Activated CD4-positive, alpha-beta T cell treated with anti-CD3 and anti-CD28 coated beads, Interleukin-2, Interleukin-6, amounts not matched to agents 100 ng/mL and 50 ng/mL, durations not matched to agents 16 hours and 8 hours (primary cell): ENCODE measurements around the gene ZNF346.
"Not testable (repeated sequence)": the region's sequence is repeated elsewhere in the genome, so short reads cannot be mapped to it uniquely, and the experiment has no call there.

Experiments
- DNase-seq: peaks from one replicate; pipeline ENCODE4 v3.0.0-alpha.2; 2020

Gene ZNF346

GRCh38 chr5:177015156-177015555 lies 7.3 kb upstream of the ZNF346 start:
- DNase-seq: no peak

GRCh38 chr5:177018341-177018740 lies 4.2 kb upstream of the ZNF346 start:
- DNase-seq: no peak

- DNase-seq: no peak
Measured at GRCh38 chr5:177020033-177020432, 2.5 kb upstream of the ZNF346 start.

GRCh38 chr5:177023303-177023664 lies 788 bp downstream of the ZNF346 start:
- peak; percentile 19 for DNase-seq

- peak; percentile 8 for DNase-seq
Measured at GRCh38 chr5:177024559-177024958, 2.1 kb downstream of the ZNF346 start.

- DNase-seq: no peak
Measured at GRCh38 chr5:177025101-177025601, 2.7 kb downstream of the ZNF346 start.

- DNase-seq: no peak
Measured at GRCh38 chr5:177027665-177028064, 5.2 kb downstream of the ZNF346 start.

- DNase-seq: no peak
Measured at GRCh38 chr5:177029498-177029897, 7.0 kb downstream of the ZNF346 start.

GRCh38 chr5:177035976-177036375 lies 13.5 kb downstream of the ZNF346 start:
- no peak for DNase-seq

GRCh38 chr5:177036443-177036842 lies 13.9 kb downstream of the ZNF346 start:
- no peak for DNase-seq

GRCh38 chr5:177036921-177037320 lies 14.4 kb downstream of the ZNF346 start:
- DNase-seq: no peak

- DNase-seq: no peak
Measured at GRCh38 chr5:177040814-177041420, 18.4 kb downstream of the ZNF346 start.

GRCh38 chr5:177041936-177042335 lies 19.4 kb downstream of the ZNF346 start:
- no peak for DNase-seq

GRCh38 chr5:177043114-177043513 lies 20.6 kb downstream of the ZNF346 start:
- no peak for DNase-seq

GRCh38 chr5:177043958-177044357 lies 21.5 kb downstream of the ZNF346 start:
- no peak for DNase-seq

GRCh38 chr5:177044641-177045040 lies 22.1 kb downstream of the ZNF346 start:
- DNase-seq: no peak

GRCh38 chr5:177045631-177046030 lies 23.1 kb downstream of the ZNF346 start:
- DNase-seq: no peak

GRCh38 chr5:177048531-177048930 lies 26.0 kb downstream of the ZNF346 start:
- DNase-seq: not testable (repeated sequence)

- DNase-seq: no peak
Measured at GRCh38 chr5:177049285-177049684, 26.8 kb downstream of the ZNF346 start.

GRCh38 chr5:177064500-177065277 lies 42.2 kb downstream of the ZNF346 start:
- no peak for DNase-seq

- DNase-seq: no peak
Measured at GRCh38 chr5:177065491-177065890, 43.0 kb downstream of the ZNF346 start.

- no peak for DNase-seq
Measured at GRCh38 chr5:177066224-177066623, 43.7 kb downstream of the ZNF346 start.

- DNase-seq: no peak
Measured at GRCh38 chr5:177067503-177067902, 45.0 kb downstream of the ZNF346 start.

- no peak for DNase-seq
Measured at GRCh38 chr5:177070536-177071191, 48.2 kb downstream of the ZNF346 start.
